Brain microvascular endothelial cell (primary cell): ENCODE measurements around the gene RASSF3.
"Not testable (repeated sequence)": the region's sequence is repeated elsewhere in the genome, so short reads cannot be mapped to it uniquely, and the experiment has no call there.

Source experiments
- DNase-seq: peaks from one replicate; pipeline ENCODE4 v3.0.0-alpha.2; 2020
- H3K27ac ChIP-seq: fragments of 250-450 bp; sonication (Bioruptor Pico); 2 replicates; pipeline ENCODE4 v1.5.1; 2020; ENCODE audit warnings: mild to moderate bottlenecking, moderate library complexity
- H3K27me3 ChIP-seq: fragments of 250-450 bp; sonication (Bioruptor Pico); replicated peaks from 2 replicates; pipeline ENCODE4 v1.5.1; 2020; ENCODE audit warnings: mild to moderate bottlenecking
- H3K36me3 ChIP-seq: fragments of 250-450 bp; sonication (Bioruptor Pico); replicated peaks from 2 replicates; pipeline ENCODE4 v1.5.1; 2020; ENCODE audit warnings: mild to moderate bottlenecking
- H3K4me3 ChIP-seq: 2 replicates; pipeline ENCODE4 v1.5.1; 2011; ENCODE audit warnings: low read depth, mild to moderate bottlenecking, control low read depth, low read length, moderate library complexity
- CTCF ChIP-seq: IDR thresholded peaks from 2 replicates; pipeline ENCODE4 v1.5.1; 2011; ENCODE audit warnings: low read depth, mild to moderate bottlenecking, moderate library complexity, low read length, control low read depth, inconsistent platforms; ENCODE audit errors: missing control alignments
- in situ Hi-C: cut with HindIII; loops from 2 replicates; pipeline ENCODE4 v1.10.0; 2017; ENCODE audit warnings: low sequenced_read_pairs, low pct_ligation_motif_present

RASSF3 gene

GRCh38 chr12:64578566-64578965 lies 31.7 kb upstream of the RASSF3 start:
- H3K27me3 ChIP-seq: no peaks in the 10 kb centered on the region
- DNase-seq: no peak
- no peak overlapping the region for H3K4me3 ChIP-seq
- H3K27ac ChIP-seq: no peak overlapping the region
- no peaks in the 10 kb centered on the region for H3K36me3 ChIP-seq
- TF ChIP-seq CTCF: no peak
- in situ Hi-C loops: no loop called here

- Histone ChIP-seq H3K27me3 (no peaks in the 10 kb centered on the region), H3K36me3 (no peaks in the 10 kb centered on the region), H3K4me3 (no peak overlapping the region), H3K27ac (no peak overlapping the region)
- DNase-seq: no peak
- in situ Hi-C loops: no loop called here
- TF ChIP-seq CTCF: no peak
Measured at GRCh38 chr12:64580681-64581080, 29.6 kb upstream of the RASSF3 start.

- H3K36me3 ChIP-seq: no peaks in the 10 kb centered on the region
- in situ Hi-C loops: no loop called here
- no peak for DNase-seq
- TF ChIP-seq CTCF: no peak
- H3K4me3 ChIP-seq: no peak overlapping the region
- no peak overlapping the region for H3K27ac ChIP-seq
- H3K27me3 ChIP-seq: no peaks in the 10 kb centered on the region
Measured at GRCh38 chr12:64582114-64582513, 28.2 kb upstream of the RASSF3 start.

DNA sequence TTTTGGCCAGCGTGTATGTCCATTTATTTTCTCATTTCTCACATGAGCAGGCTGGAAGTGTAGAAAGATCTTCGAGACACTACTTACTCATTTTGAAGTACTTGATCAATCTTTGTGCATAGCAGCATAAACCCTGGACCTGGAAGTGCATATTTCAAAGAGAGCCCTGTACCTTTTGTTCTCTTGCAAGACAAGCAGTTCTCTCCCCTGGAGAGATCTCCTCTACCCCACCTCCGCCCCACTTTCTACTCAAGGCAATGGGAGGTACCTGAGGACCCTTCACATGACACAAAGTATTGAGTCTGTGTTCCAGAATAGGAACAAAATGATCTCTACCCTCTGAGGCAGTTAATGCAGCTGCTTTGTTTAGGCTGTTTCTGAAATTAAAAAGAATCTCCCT lies 27.4 kb upstream of the RASSF3 start:
- no peak for TF ChIP-seq CTCF
- no peak for DNase-seq
- no peaks in the 10 kb centered on the region for H3K27me3 ChIP-seq
- in situ Hi-C loops: no loop called here
- no peak overlapping the region for H3K4me3 ChIP-seq
- no peak overlapping the region for H3K27ac ChIP-seq
- no peaks in the 10 kb centered on the region for H3K36me3 ChIP-seq

GRCh38 chr12:64583395-64583770 lies 26.9 kb upstream of the RASSF3 start:
- H3K4me3 ChIP-seq, in situ Hi-C loops, H3K36me3 ChIP-seq, H3K27me3 ChIP-seq, DNase-seq, H3K27ac ChIP-seq: not testable (repeated sequence)

- no peak for TF ChIP-seq CTCF
- no peaks in the 10 kb centered on the region for H3K36me3 ChIP-seq
- no peak overlapping the region for H3K4me3 ChIP-seq
- DNase-seq: no peak
- in situ Hi-C loops: no loop called here
- no peak overlapping the region for H3K27ac ChIP-seq
- no peaks in the 10 kb centered on the region for H3K27me3 ChIP-seq
Measured at GRCh38 chr12:64583771-64584421, 26.4 kb upstream of the RASSF3 start.
